Neural cell (in vitro differentiated cells): ENCODE data around the gene UFD1. TPM values are rescaled to one million over a fixed set of nuclear protein-coding genes. Genes with fewer than 3 reads are reported as not detected.

Experiments used
- H2AFZ ChIP-seq: fragments of 200-600, 300-800 bp; sonication (generic), shearing (Covaris generic); 2 replicates; pipeline ENCODE4 v1.6.0; 2014; ENCODE audit warnings: low read depth, mild to moderate bottlenecking, antibody characterized with exemption, low read length, moderate library complexity
- H3F3A ChIP-seq: fragments of 200-600 bp; shearing (Covaris generic); 2 replicates; pipeline ENCODE4 v1.6.1; 2016; ENCODE audit warnings: mild to moderate bottlenecking, moderate library complexity, mixed read lengths, antibody characterized with exemption, low read length; ENCODE audit not compliant: insufficient read depth, poor library complexity, severe bottlenecking
- H3K27ac ChIP-seq: fragments of 200-600, 300-800 bp; sonication (generic), shearing (Covaris generic); 2 replicates; pipeline ENCODE4 v1.5.1; 2014; ENCODE audit warnings: mild to moderate bottlenecking, low read length, moderate library complexity
- H3K27me3 ChIP-seq: fragments of 300-800, 200-600 bp; sonication (generic), shearing (Covaris generic); 2 replicates; pipeline ENCODE4 v1.6.0; 2014; ENCODE audit warnings: mild to moderate bottlenecking, low read depth, low read length, moderate library complexity; ENCODE audit not compliant: insufficient read depth
- H3K36me3 ChIP-seq: fragments of 300-800, 200-600 bp; sonication (generic), shearing (Covaris generic); 2 replicates; pipeline ENCODE4 v1.5.1; 2014; ENCODE audit warnings: mild to moderate bottlenecking, antibody characterized with exemption, low read length, moderate library complexity; ENCODE audit not compliant: insufficient read depth
- H3K4me2 ChIP-seq: fragments of 300-800, 200-600 bp; sonication (generic), shearing (Covaris generic); 2 replicates; pipeline ENCODE4 v1.6.0; 2014; ENCODE audit warnings: mild to moderate bottlenecking, low read length
- H3K4me3 ChIP-seq: fragments of 300-800, 200-600 bp; sonication (generic), shearing (Covaris generic); 2 replicates; pipeline ENCODE4 v1.5.1; 2014; ENCODE audit warnings: mild to moderate bottlenecking, low read length, moderate library complexity
- H3K79me2 ChIP-seq: fragments of 200-600 bp; shearing (Covaris generic); replicated peaks from 2 replicates; pipeline ENCODE4 v1.6.0; 2014; ENCODE audit warnings: mild to moderate bottlenecking, low read length, moderate library complexity; ENCODE audit not compliant: insufficient read depth
- H3K9ac ChIP-seq: fragments of 300-800, 200-600 bp; sonication (generic), shearing (Covaris generic); 2 replicates; pipeline ENCODE4 v1.6.1; 2016; ENCODE audit warnings: mild to moderate bottlenecking, low read length, mixed read lengths
- H3K9me2 ChIP-seq: fragments of 200-600 bp; shearing (Covaris generic); 2 replicates; pipeline ENCODE4 v1.6.1; 2016; ENCODE audit warnings: mild to moderate bottlenecking, low read length, mixed read lengths; ENCODE audit not compliant: insufficient read depth
- H3K9me3 ChIP-seq: fragments of 200-600, 300-800 bp; sonication (generic), shearing (Covaris generic); 2 replicates; pipeline ENCODE4 v1.6.1; 2016; ENCODE audit warnings: mild to moderate bottlenecking, mixed run types, low read length, moderate library complexity, mixed read lengths
- H4K20me1 ChIP-seq: fragments of 200-600 bp; shearing (Covaris generic); 2 replicates; pipeline ENCODE4 v1.6.1; 2016; ENCODE audit warnings: mild to moderate bottlenecking, mixed run types; ENCODE audit not compliant: insufficient read depth
- EP300 ChIP-seq: fragments of 450-650 bp; conservative IDR thresholded peaks from 2 replicates; pipeline ENCODE4 v1.6.1; 2014; ENCODE audit warnings: antibody characterized with exemption, mild to moderate bottlenecking, moderate library complexity; ENCODE audit not compliant: poor library complexity, severe bottlenecking
- EZH2 ChIP-seq: fragments of 200-600, 300-800 bp; shearing (Covaris generic), sonication (generic); IDR thresholded peaks from 2 replicates; pipeline ENCODE4 v1.6.1; 2014; ENCODE audit warnings: antibody characterized with exemption, low read length, borderline replicate concordance, mild to moderate bottlenecking; ENCODE audit not compliant: insufficient read depth, poor library complexity, severe bottlenecking
- MXI1 ChIP-seq: fragments of 450-650 bp; conservative IDR thresholded peaks from 2 replicates; pipeline ENCODE4 v1.6.1; 2014; ENCODE audit warnings: antibody characterized with exemption, mild to moderate bottlenecking; ENCODE audit not compliant: poor library complexity, severe bottlenecking
- POLR2AphosphoS5 ChIP-seq: IDR thresholded peaks from 2 replicates; pipeline ENCODE4 v1.6.1; 2012
- RAD21 ChIP-seq: fragments of 450-650 bp; conservative IDR thresholded peaks from 2 replicates; pipeline ENCODE4 v1.6.1; 2014; ENCODE audit warnings: antibody characterized with exemption, mild to moderate bottlenecking, moderate library complexity
- SMC3 ChIP-seq: fragments of 450-650 bp; conservative IDR thresholded peaks from 2 replicates; pipeline ENCODE4 v1.6.1; 2014; ENCODE audit warnings: antibody characterized with exemption, mild to moderate bottlenecking, moderate library complexity; ENCODE audit not compliant: poor library complexity
- TAF1 ChIP-seq: IDR thresholded peaks from 2 replicates; pipeline ENCODE4 v1.6.1; 2012; ENCODE audit warnings: low read depth
- polyA plus RNA-seq: library from polyadenylated mRNA; depleted of rRNA; stranded (reverse); fragments of >200 nt; gene quantifications from 2 replicates; pipeline ENCODE4 v1.2.3, GENCODE V29; 2014
- TF ChIP-seq, protein P1 (sequence below): fragments of 450-650 bp; IDR thresholded peaks from 2 replicates; pipeline ENCODE4 v1.5.1; 2014; ENCODE audit warnings: antibody characterized with exemption, mild to moderate bottlenecking, moderate library complexity; ENCODE audit not compliant: poor library complexity, severe bottlenecking
- TF ChIP-seq, protein P2 (sequence below): IDR thresholded peaks from 2 replicates; pipeline ENCODE4 v1.6.1; 2012; ENCODE audit warnings: borderline replicate concordance

UFD1 gene
- polyA plus RNA-seq, 1 donor from 2014 or later, result 56.9 TPM

DNA sequence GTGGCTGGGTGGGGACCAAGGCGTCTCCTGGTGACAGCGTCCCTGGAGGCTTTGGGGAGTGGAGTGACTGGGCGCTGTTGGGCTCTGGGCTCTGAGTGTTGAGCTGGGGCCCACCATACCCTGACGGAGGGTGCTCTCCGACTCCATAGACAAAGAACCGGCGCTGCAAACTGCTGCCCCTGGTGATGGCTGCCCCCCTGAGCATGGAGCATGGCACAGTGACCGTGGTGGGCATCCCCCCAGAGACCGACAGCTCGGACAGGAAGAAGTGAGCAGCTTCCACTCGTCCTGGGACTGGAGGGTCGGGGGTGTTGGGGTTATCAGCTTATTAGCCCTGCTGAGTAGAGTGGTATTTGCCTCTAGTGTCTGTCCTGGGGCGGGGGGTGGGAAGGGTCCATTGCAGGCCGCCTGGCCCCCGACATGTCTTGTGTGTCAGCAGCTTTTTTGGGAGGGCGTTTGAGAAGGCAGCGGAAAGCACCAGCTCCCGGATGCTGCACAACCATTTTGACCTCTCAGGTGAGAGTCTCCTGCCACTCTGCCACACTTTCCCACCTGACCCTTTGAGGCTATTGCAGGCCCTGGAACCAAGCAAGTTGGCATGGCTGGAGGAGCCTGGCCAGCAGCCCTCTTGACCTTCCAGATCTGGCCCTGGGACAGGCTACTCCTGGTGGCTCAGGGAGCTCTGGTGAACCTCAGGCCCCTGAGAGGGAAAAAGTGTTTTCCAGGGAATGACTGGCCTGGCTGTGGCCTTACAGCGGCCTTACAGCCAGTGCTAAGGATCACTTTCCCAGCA, 37.6 kb upstream of the UFD1 start:
- no peaks in the 10 kb centered on the region for H3K79me2 ChIP-seq
- H3K27me3 ChIP-seq, result no peaks in the 10 kb centered on the region
- H3K27ac ChIP-seq, result no peak overlapping the region
- no peak for TF ChIP-seq MXI1
- TF ChIP-seq TAF1, result no peak
- TF ChIP-seq, protein P1, sequence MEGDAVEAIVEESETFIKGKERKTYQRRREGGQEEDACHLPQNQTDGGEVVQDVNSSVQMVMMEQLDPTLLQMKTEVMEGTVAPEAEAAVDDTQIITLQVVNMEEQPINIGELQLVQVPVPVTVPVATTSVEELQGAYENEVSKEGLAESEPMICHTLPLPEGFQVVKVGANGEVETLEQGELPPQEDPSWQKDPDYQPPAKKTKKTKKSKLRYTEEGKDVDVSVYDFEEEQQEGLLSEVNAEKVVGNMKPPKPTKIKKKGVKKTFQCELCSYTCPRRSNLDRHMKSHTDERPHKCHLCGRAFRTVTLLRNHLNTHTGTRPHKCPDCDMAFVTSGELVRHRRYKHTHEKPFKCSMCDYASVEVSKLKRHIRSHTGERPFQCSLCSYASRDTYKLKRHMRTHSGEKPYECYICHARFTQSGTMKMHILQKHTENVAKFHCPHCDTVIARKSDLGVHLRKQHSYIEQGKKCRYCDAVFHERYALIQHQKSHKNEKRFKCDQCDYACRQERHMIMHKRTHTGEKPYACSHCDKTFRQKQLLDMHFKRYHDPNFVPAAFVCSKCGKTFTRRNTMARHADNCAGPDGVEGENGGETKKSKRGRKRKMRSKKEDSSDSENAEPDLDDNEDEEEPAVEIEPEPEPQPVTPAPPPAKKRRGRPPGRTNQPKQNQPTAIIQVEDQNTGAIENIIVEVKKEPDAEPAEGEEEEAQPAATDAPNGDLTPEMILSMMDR, result no peak
- TF ChIP-seq SMC3, result no peak
- TF ChIP-seq RAD21, result no peak
- no peak for TF ChIP-seq EP300
- TF ChIP-seq, protein P2, sequence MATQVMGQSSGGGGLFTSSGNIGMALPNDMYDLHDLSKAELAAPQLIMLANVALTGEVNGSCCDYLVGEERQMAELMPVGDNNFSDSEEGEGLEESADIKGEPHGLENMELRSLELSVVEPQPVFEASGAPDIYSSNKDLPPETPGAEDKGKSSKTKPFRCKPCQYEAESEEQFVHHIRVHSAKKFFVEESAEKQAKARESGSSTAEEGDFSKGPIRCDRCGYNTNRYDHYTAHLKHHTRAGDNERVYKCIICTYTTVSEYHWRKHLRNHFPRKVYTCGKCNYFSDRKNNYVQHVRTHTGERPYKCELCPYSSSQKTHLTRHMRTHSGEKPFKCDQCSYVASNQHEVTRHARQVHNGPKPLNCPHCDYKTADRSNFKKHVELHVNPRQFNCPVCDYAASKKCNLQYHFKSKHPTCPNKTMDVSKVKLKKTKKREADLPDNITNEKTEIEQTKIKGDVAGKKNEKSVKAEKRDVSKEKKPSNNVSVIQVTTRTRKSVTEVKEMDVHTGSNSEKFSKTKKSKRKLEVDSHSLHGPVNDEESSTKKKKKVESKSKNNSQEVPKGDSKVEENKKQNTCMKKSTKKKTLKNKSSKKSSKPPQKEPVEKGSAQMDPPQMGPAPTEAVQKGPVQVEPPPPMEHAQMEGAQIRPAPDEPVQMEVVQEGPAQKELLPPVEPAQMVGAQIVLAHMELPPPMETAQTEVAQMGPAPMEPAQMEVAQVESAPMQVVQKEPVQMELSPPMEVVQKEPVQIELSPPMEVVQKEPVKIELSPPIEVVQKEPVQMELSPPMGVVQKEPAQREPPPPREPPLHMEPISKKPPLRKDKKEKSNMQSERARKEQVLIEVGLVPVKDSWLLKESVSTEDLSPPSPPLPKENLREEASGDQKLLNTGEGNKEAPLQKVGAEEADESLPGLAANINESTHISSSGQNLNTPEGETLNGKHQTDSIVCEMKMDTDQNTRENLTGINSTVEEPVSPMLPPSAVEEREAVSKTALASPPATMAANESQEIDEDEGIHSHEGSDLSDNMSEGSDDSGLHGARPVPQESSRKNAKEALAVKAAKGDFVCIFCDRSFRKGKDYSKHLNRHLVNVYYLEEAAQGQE, result no peak
- no peak for TF ChIP-seq POLR2AphosphoS5
- TF ChIP-seq EZH2, result no peak
- H2AFZ ChIP-seq, result no peak overlapping the region
- no peaks in the 10 kb centered on the region for H3F3A ChIP-seq
- no peak overlapping the region for H3K4me2 ChIP-seq
- H3K9ac ChIP-seq, result no peak overlapping the region
- H3K4me3 ChIP-seq, result no peak overlapping the region
- no peaks in the 10 kb centered on the region for H3K36me3 ChIP-seq
- H3K9me3 ChIP-seq, result no peaks in the 10 kb centered on the region
- no peaks in the 10 kb centered on the region for H3K9me2 ChIP-seq
- no peaks in the 10 kb centered on the region for H4K20me1 ChIP-seq

DNA sequence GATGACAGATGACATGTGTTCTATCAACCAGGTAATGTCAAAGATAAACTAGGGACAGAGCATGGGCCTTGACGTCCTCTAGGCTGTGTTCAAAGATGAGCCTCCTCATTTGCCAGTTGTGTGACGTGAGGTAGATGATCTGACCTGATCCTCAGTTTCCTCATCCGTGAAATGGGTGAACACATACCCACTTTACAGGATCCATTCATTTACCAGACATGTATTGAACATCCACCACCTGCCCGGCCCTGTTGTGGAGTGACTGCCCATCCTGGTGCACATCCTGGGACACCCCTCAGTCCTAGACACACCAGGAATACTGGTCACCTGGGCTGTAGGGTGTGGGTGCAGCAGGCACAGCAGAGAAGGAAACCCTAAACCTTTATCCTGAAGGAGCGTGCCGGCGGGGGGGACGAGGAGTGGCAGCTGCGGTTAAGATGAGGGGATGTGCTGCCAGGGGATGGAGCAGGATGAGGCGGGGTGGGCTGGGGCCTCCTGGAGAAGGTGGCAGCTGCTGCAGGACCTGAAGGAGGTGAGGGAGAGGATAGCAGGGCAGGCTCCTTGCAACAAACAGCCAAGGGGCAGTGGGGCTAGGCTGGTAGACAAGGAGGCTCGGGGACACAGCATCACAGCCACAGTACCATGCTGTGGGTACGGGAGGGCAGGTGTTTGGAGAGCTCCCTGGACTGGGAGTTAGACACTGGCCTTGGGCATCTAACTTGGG, 36.8 kb upstream of the UFD1 start:
- no peaks in the 10 kb centered on the region for H3F3A ChIP-seq
- no peaks in the 10 kb centered on the region for H3K36me3 ChIP-seq
- H3K27ac ChIP-seq, result no peak overlapping the region
- no peaks in the 10 kb centered on the region for H4K20me1 ChIP-seq
- no peaks in the 10 kb centered on the region for H3K9me2 ChIP-seq
- no peaks in the 10 kb centered on the region for H3K9me3 ChIP-seq
- no peaks in the 10 kb centered on the region for H3K27me3 ChIP-seq
- H3K79me2 ChIP-seq, result no peaks in the 10 kb centered on the region
- no peak overlapping the region for H3K4me3 ChIP-seq
- TF ChIP-seq TAF1, result no peak
- TF ChIP-seq, protein P2, result no peak
- TF ChIP-seq, protein P1, result no peak
- TF ChIP-seq EP300, result no peak
- TF ChIP-seq EZH2, result no peak
- no peak for TF ChIP-seq MXI1
- no peak for TF ChIP-seq SMC3
- TF ChIP-seq RAD21, result no peak
- no peak for TF ChIP-seq POLR2AphosphoS5
- H3K4me2 ChIP-seq, result no peak overlapping the region
- H2AFZ ChIP-seq, result no peak overlapping the region
- H3K9ac ChIP-seq, result no peak overlapping the region
